Vagina (tissue), 2 donors: Measurements from ENCODE around the gene ZNF785.

Experiments
- POLR2A ChIP-seq, 2 donors: fragments of 450-650 bp; IDR thresholded peaks; one replicate each; pipeline ENCODE4 v1.6.1; 2017; ENCODE audit warnings: antibody characterized with exemption in 2 of 2, mild to moderate bottlenecking in 2 of 2, moderate library complexity in 2 of 2
- TF ChIP-seq, protein P1 (sequence below), 3 experiments: fragments of 450-650 bp in 2 of 3; fragments of 200-600 bp in 1 of 3; sonication (generic) in 1 of 3; IDR thresholded peaks; one replicate each; pipeline ENCODE4 v1.5.1; 2017 to 2019; ENCODE audit warnings: antibody characterized with exemption in 3 of 3, mild to moderate bottlenecking in 2 of 3, moderate library complexity in 2 of 3

DNA sequence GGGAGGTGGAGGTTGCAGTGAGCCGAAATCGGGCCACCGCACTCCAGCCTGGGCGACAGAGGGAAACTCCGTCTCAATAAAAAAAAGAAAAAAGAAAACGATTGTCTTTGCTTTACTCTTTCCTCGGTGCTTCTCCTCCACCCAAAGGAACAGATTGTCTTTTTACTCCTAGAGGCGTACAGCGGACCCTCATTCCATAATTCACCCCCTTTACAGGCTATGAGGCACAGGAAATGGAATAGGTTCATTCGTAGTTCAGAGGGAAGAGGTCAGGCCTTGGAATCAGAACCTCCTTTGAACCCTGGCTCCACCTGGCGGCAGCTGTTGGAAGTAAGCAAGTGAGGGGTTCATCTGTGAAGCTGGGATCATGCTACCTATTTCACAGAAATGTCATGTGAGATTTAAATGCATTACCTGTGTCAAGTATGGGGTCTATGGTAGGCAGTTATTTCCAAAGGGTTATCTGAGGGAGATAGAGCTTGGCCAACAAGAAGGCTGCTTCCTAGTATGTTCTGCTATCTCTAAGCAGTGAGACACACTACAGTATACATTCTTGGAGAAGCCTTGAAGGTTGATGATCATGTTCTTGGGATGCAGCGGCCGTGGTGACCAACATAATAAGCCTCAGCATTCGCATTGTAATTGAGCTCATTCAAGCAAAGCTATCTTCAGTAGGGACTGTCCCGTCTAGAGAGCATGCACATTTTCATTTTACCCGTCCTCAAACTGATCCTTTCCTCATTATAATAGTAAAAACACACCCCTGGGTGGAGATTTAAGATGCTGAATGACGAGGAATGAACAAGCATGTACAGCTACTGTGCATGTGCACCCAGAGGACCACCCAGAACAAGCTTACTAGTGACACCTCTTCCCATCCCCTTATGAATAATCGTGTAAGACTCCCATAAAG lies 43.4 kb upstream of the ZNF785 start:
- no peak for TF ChIP-seq POLR2A (IDR thresholded peaks at IDR 0.05)
- TF ChIP-seq, protein P1, sequence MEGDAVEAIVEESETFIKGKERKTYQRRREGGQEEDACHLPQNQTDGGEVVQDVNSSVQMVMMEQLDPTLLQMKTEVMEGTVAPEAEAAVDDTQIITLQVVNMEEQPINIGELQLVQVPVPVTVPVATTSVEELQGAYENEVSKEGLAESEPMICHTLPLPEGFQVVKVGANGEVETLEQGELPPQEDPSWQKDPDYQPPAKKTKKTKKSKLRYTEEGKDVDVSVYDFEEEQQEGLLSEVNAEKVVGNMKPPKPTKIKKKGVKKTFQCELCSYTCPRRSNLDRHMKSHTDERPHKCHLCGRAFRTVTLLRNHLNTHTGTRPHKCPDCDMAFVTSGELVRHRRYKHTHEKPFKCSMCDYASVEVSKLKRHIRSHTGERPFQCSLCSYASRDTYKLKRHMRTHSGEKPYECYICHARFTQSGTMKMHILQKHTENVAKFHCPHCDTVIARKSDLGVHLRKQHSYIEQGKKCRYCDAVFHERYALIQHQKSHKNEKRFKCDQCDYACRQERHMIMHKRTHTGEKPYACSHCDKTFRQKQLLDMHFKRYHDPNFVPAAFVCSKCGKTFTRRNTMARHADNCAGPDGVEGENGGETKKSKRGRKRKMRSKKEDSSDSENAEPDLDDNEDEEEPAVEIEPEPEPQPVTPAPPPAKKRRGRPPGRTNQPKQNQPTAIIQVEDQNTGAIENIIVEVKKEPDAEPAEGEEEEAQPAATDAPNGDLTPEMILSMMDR (IDR thresholded peaks at IDR 0.05) = peak; percentile 80 to 86 (median 84)
